H9 (cell line): Measurements from ENCODE around the gene OSBPL10. TPM values are rescaled to one million over a fixed set of nuclear protein-coding genes. Genes with fewer than 3 reads are reported as not detected.

Source experiments
- DNase-seq: peaks from one replicate; pipeline ENCODE4 v3.0.0-alpha.2; 2017
- H2AFZ ChIP-seq: one replicate; pipeline ENCODE4 v1.6.1; 2013; ENCODE audit warnings: mild to moderate bottlenecking, low read length, control low read depth, moderate library complexity
- H2AK5ac ChIP-seq: 2 replicates; pipeline ENCODE4 v1.6.1; 2013; ENCODE audit warnings: low read length, control low read depth, mixed read lengths; ENCODE audit not compliant: insufficient read length
- H2BK120ac ChIP-seq: one replicate; pipeline ENCODE4 v1.6.1; 2013; ENCODE audit warnings: low read depth, mild to moderate bottlenecking, low read length, control low read depth, inconsistent platforms; ENCODE audit not compliant: poor library complexity, severe bottlenecking
- H2BK12ac ChIP-seq: 2 replicates; pipeline ENCODE4 v1.6.1; 2013; ENCODE audit warnings: low read length, control low read depth, mixed read lengths, low read depth; ENCODE audit not compliant: insufficient read length
- H2BK15ac ChIP-seq: 2 replicates; pipeline ENCODE4 v1.6.1; 2013; ENCODE audit warnings: low read depth, low read length, control low read depth
- H2BK20ac ChIP-seq: one replicate; pipeline ENCODE4 v1.6.1; 2013; ENCODE audit warnings: low read depth, mild to moderate bottlenecking, low read length, control low read depth, inconsistent platforms; ENCODE audit not compliant: poor library complexity, severe bottlenecking
- H2BK5ac ChIP-seq: 2 replicates; pipeline ENCODE4 v1.6.1; 2013; ENCODE audit warnings: low read length, control low read depth, mixed read lengths; ENCODE audit not compliant: insufficient read length
- H3K14ac ChIP-seq: 2 replicates; pipeline ENCODE4 v1.6.1; 2013; ENCODE audit warnings: low read length, control low read depth; ENCODE audit not compliant: insufficient read depth
- H3K18ac ChIP-seq: 2 replicates; pipeline ENCODE4 v1.6.1; 2013; ENCODE audit warnings: low read depth, mild to moderate bottlenecking, mixed read lengths, low read length, control low read depth; ENCODE audit not compliant: insufficient read length
- H3K23ac ChIP-seq: 2 replicates; pipeline ENCODE4 v1.6.1; 2013; ENCODE audit warnings: low read length, control low read depth, mixed read lengths, low read depth; ENCODE audit not compliant: insufficient read length
- H3K23me2 ChIP-seq: 2 replicates; pipeline ENCODE4 v1.6.1; 2013; ENCODE audit warnings: low read depth, mild to moderate bottlenecking, mixed read lengths, low read length, control low read depth; ENCODE audit not compliant: insufficient read length, poor library complexity, severe bottlenecking
- H3K27ac ChIP-seq: 2 replicates; pipeline ENCODE4 v1.5.1; 2013; ENCODE audit warnings: low read length, control low read depth, mixed read lengths, low read depth; ENCODE audit not compliant: insufficient read length
- H3K27me3 ChIP-seq: 2 replicates; pipeline ENCODE4 v1.6.1; 2013; ENCODE audit warnings: low read length, control low read depth, inconsistent platforms; ENCODE audit not compliant: insufficient read depth
- H3K4ac ChIP-seq: 2 replicates; pipeline ENCODE4 v1.6.1; 2013; ENCODE audit warnings: low read depth, mild to moderate bottlenecking, control low read depth, inconsistent platforms, low read length, moderate library complexity
- H3K4me1 ChIP-seq: 2 replicates; pipeline ENCODE4 v1.6.1; 2013; ENCODE audit warnings: low read length, control low read depth, inconsistent platforms; ENCODE audit not compliant: insufficient read depth
- H3K4me2 ChIP-seq: 2 replicates; pipeline ENCODE4 v1.6.1; 2013; ENCODE audit warnings: low read length, control low read depth, mixed read lengths; ENCODE audit not compliant: insufficient read length, insufficient read depth
- H3K56ac ChIP-seq: 2 replicates; pipeline ENCODE4 v1.6.1; 2013; ENCODE audit warnings: low read depth, mild to moderate bottlenecking, mixed read lengths, low read length, control low read depth; ENCODE audit not compliant: insufficient read length
- H3K79me1 ChIP-seq: 2 replicates; pipeline ENCODE4 v1.6.1; 2013; ENCODE audit warnings: low read depth, mild to moderate bottlenecking, moderate library complexity, low read length, control low read depth, inconsistent platforms; ENCODE audit not compliant: insufficient read depth, poor library complexity, severe bottlenecking
- H3K79me2 ChIP-seq: 2 replicates; pipeline ENCODE4 v1.6.1; 2013; ENCODE audit warnings: low read length, control low read depth, inconsistent platforms; ENCODE audit not compliant: insufficient read depth
- H3K9ac ChIP-seq: 2 replicates; pipeline ENCODE4 v1.6.1; 2013; ENCODE audit warnings: low read length, control low read depth, mixed read lengths; ENCODE audit not compliant: insufficient read length; ENCODE audit errors: extremely low read depth
- H3K9me3 ChIP-seq: one replicate; pipeline ENCODE4 v1.6.1; 2013; ENCODE audit warnings: low read depth, low read length, inconsistent platforms; ENCODE audit not compliant: control insufficient read depth
- H3T11ph ChIP-seq: one replicate; pipeline ENCODE4 v1.6.1; 2013; ENCODE audit warnings: mild to moderate bottlenecking, low read length, control low read depth, inconsistent platforms
- H4K20me1 ChIP-seq: one replicate; pipeline ENCODE4 v1.6.1; 2013; ENCODE audit not compliant: control insufficient read depth, insufficient read length, insufficient read depth
- H4K5ac ChIP-seq: 2 replicates; pipeline ENCODE4 v1.6.1; 2013; ENCODE audit warnings: low read depth, mild to moderate bottlenecking, mixed read lengths, low read length, control low read depth; ENCODE audit not compliant: insufficient read length
- H4K8ac ChIP-seq: replicated peaks from 2 replicates; pipeline ENCODE4 v1.6.1; 2013; ENCODE audit warnings: low read length, control low read depth, mixed read lengths, low read depth; ENCODE audit not compliant: insufficient read length
- H4K91ac ChIP-seq: 2 replicates; pipeline ENCODE4 v1.6.1; 2013; ENCODE audit warnings: low read depth, mild to moderate bottlenecking, moderate library complexity, mixed read lengths, low read length, control low read depth; ENCODE audit not compliant: insufficient read length
- H3K27ac Mint-ChIP-seq, 3 experiments: 2 replicates in 2 of 3; 3 replicates in 1 of 3; pipeline ENCODE4 v1.8.0; 2020 to 2021; ENCODE audit warnings: mixed read lengths in 3 of 3, mild to moderate bottlenecking in 1 of 3, moderate library complexity in 1 of 3
- H3K27me3 Mint-ChIP-seq: 2 replicates; pipeline ENCODE4 v1.8.0; 2021; ENCODE audit warnings: low read depth, mild to moderate bottlenecking, moderate library complexity, mixed read lengths
- H3K36me3 Mint-ChIP-seq, 3 experiments: 2 replicates in 2 of 3; 3 replicates in 1 of 3; pipeline ENCODE4 v1.8.0; 2020 to 2021; ENCODE audit warnings: low read depth in 3 of 3, mixed read lengths in 3 of 3; ENCODE audit not compliant: insufficient read depth in 1 of 3
- H3K4me1 Mint-ChIP-seq, 2 experiments: 2 replicates each; pipeline ENCODE4 v1.8.0; 2020; ENCODE audit warnings: mixed read lengths in 2 of 2
- H3K4me3 Mint-ChIP-seq, 2 experiments: 2 replicates in 1 of 2; 3 replicates in 1 of 2; pipeline ENCODE4 v1.8.0; 2020 to 2021; ENCODE audit warnings: mild to moderate bottlenecking in 2 of 2, mixed read lengths in 2 of 2, moderate library complexity in 1 of 2
- H3K9me3 Mint-ChIP-seq, 2 experiments: 2 replicates in 1 of 2; 3 replicates in 1 of 2; pipeline ENCODE4 v1.8.0; 2020; ENCODE audit warnings: mild to moderate bottlenecking in 2 of 2, mixed read lengths in 2 of 2, moderate library complexity in 1 of 2
- WGBS: extraction: QIAGEN DNeasy Blood & Tissue Kit; methylation state at CpG from one replicate; pipeline ENCODE4 v1.1.7; 2013; ENCODE audit warnings: missing lambda C conversion rate, low lambda C conversion rate, mixed read lengths; ENCODE audit not compliant: insufficient read length; ENCODE audit errors: extremely low coverage; 5-methylcytosine and 5-hydroxymethylcytosine counted together
- total RNA-seq: library from RNA; stranded (reverse); gene quantifications from 2 replicates; pipeline ENCODE4 v1.2.1, GENCODE V29; 2021
- TF ChIP-seq, protein P1 (sequence below): fragments of 200-600 bp; sonication (generic); conservative IDR thresholded peaks from 3 replicates; pipeline ENCODE4 v1.8.0; 2021; ENCODE audit warnings: antibody characterized with exemption, mild to moderate bottlenecking

The OSBPL10 gene
- total RNA-seq, 1 experiment from 2014 or later, result 42.7 TPM

DNA sequence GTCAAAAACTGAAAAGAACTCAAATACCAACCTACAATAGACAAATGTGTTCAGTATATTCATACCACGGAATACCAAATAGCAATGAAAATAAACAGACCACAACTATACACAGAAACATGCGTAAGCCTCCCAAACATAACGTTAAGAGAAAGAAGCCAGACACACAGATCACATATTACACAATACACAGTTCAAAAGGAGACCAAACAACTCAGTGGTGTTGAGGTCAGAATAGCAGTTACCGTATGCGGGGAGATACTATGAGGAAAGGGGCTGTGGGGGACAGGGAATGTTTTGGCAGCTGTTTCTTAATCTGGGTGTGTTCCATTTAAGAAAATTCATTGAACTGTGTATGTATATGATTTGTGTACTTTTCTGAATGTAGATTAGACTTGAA, 6.6 kb downstream of the OSBPL10 start:
- WGBS, result no CpG with 5 or more reads among the region's 5 CpGs
- no peak for DNase-seq
- Histone ChIP-seq H3K27me3 (no peaks in the 10 kb centered on the region), H2BK12ac (no peak overlapping the region), H3K56ac (no peak overlapping the region), H2BK5ac (no peak overlapping the region), H4K91ac (no peak overlapping the region), H3K79me2 (peaks cover 38% of the 10 kb centered on the region; the same call in 1 of the 2 replicates), H3K14ac (no peak overlapping the region), H3K4ac (no peak overlapping the region), H4K5ac (no peak overlapping the region), H3K18ac (no peak overlapping the region), H2AFZ (no peak overlapping the region), H3K4me2 (no peak overlapping the region), H3K4me1 (peaks cover 13% of the 10 kb centered on the region), H2BK20ac (no peak overlapping the region), H3K23me2 (no peaks in the 10 kb centered on the region), H3T11ph (no peak overlapping the region), H3K23ac (no peak overlapping the region), H3K79me1 (no peaks in the 10 kb centered on the region), H4K20me1 (no peaks in the 10 kb centered on the region), H3K27ac (no peak overlapping the region), H2AK5ac (no peak overlapping the region), H3K9me3 (no peaks in the 10 kb centered on the region), H3K9ac (no peak overlapping the region), H4K8ac (no peak overlapping the region), H2BK15ac (no peak overlapping the region), H2BK120ac (no peak overlapping the region)
- TF ChIP-seq, protein P1, sequence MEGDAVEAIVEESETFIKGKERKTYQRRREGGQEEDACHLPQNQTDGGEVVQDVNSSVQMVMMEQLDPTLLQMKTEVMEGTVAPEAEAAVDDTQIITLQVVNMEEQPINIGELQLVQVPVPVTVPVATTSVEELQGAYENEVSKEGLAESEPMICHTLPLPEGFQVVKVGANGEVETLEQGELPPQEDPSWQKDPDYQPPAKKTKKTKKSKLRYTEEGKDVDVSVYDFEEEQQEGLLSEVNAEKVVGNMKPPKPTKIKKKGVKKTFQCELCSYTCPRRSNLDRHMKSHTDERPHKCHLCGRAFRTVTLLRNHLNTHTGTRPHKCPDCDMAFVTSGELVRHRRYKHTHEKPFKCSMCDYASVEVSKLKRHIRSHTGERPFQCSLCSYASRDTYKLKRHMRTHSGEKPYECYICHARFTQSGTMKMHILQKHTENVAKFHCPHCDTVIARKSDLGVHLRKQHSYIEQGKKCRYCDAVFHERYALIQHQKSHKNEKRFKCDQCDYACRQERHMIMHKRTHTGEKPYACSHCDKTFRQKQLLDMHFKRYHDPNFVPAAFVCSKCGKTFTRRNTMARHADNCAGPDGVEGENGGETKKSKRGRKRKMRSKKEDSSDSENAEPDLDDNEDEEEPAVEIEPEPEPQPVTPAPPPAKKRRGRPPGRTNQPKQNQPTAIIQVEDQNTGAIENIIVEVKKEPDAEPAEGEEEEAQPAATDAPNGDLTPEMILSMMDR, result no peak
- H3K4me1 Mint-ChIP-seq, result peaks cover 34 to 52% of the 10 kb centered on the region in 2 experiments
- no peaks in the 10 kb centered on the region for H3K9me3 Mint-ChIP-seq
- peaks cover 8 to 15% (median 11%) of the 10 kb centered on the region in 3 experiments for H3K36me3 Mint-ChIP-seq
- no peak overlapping the region; a peak in 2 of 7 replicates for H3K27ac Mint-ChIP-seq
- H3K27me3 Mint-ChIP-seq, result no peaks in the 10 kb centered on the region
- no peak overlapping the region for H3K4me3 Mint-ChIP-seq
